Effector CD8-positive, alpha-beta T cell (primary cell): Measurements from ENCODE around the gene MAPKAPK3.
A peak's percentile ranks its signal among the peaks of the same experiment; 100 is the strongest.

Experiments
- DNase-seq: peaks from one replicate; lab custom pipeline; 2025; lab: John Stamatoyannopoulos, UW

The MAPKAPK3 gene

DNA sequence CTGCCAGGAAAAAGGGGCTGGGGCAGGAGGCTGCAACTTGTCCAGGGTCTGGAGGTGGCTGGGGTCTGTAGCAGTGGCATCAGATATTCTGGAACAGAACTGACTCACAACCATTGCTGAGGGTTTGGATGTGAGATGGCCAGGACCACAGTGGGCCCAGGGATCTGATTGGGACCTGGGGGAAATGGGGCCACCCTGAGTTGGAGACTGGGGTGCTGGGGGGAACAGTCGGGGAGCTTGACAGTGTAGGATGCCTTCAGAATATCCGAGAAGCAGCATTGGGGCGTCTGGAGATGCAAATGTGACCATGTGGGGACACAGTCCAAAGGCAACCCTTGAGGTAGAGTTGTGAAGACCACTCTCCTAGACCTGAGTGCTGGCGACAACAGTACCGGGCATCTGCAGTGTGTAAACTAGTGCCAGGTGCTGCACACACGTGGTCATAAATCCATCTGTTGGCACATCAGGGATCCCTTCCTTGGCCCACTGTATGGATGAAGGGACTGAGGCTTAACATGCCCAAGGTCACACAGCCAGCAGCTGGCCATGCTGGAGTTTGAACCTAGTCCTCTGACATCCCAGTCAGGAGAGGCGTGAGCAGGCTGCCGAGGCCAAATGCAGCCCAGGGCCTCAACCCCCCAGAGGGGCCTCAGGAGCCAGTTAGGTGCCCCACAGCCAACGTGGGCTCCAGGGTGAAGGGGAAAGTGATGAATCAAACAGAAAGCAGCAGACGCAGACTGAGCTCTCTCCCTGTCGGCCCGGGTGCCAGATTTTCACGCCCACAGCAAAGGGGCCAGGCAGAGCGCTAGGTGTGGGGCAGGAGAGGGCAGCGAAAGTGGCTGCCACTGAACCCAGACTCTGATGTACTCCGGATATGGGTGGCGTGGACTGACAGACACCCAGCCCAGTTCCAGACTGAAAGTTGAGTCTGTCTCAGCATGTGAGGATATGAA lies 28.9 kb upstream of the MAPKAPK3 start:
- no peak for DNase-seq

DNA sequence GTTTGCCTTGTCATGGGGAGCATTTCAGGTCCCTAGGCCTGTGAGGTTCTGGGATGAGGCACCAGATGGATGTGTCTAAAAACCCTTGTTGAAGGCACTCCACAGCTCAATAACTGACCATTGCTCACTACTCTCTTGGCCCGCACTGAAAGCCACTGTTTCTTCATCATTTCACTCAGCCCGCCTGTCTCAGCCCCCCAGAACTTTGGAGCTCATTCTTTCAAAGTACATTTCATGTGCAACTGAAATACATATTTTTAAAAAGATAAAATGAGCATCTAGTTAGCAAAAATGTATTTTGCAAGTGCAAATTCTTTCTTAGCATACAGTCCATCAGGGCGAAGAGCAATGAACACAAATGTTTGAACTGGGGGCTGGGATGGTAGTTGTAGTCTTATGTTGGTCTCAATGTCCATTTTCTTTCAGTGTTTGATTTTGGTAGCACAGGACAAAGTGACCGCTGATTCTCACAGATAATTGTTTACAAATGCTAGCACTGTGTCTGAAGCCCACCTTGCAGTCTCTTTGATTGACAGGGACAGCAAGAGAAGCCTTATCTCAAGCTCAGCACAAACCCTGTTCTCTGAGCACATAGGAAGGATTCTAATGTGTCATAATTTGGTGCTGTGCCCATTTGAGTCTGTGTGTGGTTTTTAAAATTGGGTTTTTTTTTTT lies 28.1 kb upstream of the MAPKAPK3 start:
- DNase-seq: no peak

- DNase-seq: no peak
Measured at GRCh38 chr3:50591196-50591741, 25.7 kb upstream of the MAPKAPK3 start.

DNA sequence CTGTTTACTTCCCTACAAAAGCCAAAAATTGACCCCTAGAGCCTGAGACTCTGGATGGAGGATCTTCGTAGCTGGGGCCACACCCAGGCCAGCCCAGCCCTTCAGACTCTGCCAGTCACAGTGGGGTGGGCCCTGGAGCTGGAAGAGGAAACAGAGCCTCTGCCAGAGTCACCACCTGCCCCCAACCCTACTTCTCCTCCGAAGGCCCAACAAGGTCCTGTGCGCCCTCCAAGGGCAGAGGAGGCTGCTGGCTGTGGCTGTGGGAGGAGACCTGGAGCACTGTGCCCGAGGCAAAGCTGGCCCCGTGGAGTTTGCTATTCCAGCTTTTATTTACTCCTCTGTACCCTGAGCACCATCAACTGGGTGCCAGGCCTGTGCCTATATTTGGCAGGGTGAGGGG lies 24.4 kb upstream of the MAPKAPK3 start:
- DNase-seq: no peak

- DNase-seq: no peak
Measured at GRCh38 chr3:50594253-50594785, 22.6 kb upstream of the MAPKAPK3 start.

DNA sequence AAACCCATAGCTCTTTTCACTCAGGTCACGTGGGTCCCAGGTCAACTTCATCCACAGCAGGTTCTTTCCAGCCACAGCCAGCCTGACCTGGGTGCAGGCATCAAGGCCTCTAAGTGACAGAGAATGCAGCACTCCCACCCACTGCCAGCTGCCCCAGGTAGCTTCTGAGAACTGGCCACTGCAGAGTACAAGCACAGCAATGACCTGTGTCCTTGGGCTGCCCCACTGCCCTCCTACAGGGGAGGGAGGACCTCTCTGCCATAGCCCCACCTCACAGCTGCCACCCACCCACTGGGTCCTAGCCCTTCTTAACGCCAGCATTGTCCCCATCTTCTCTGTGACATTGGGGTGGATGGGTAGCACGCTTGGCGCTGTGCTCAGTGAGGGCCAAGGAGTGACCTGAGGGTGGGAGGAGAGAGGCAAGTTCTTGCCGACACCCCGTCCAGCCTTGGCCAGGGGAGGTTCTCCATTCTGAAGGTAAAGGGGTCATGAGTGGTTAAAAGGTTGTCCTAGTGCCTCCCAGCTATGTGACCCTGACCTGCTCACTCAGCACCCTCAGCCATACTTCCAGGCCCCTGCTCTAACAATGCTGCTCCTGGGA lies 17.7 kb upstream of the MAPKAPK3 start:
- DNase-seq: no peak

DNA sequence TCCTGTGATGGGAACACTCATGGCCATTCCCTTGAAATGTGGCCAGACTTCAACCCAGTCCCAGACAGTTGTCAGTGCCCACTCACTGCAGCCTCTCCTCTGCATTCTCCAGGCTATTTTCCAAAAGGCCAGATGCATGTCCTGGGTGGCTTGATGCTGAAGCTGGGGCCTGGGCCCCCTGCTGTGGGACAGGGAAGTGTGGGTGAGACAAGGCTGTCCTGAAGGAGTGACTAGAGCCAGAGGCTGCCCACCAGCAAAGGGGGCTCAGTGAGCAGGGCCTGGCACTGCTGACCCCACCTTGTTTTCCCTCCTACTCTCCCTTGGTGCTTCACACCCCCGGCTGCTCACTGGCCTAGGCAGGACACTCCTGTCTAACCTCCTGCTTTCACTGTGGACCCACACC lies 17.2 kb upstream of the MAPKAPK3 start:
- DNase-seq: no peak

GRCh38 chr3:50600141-50600753 lies 16.7 kb upstream of the MAPKAPK3 start:
- DNase-seq: no peak

GRCh38 chr3:50600841-50601591 lies 15.9 kb upstream of the MAPKAPK3 start:
- DNase-seq: peak; percentile 41

DNA sequence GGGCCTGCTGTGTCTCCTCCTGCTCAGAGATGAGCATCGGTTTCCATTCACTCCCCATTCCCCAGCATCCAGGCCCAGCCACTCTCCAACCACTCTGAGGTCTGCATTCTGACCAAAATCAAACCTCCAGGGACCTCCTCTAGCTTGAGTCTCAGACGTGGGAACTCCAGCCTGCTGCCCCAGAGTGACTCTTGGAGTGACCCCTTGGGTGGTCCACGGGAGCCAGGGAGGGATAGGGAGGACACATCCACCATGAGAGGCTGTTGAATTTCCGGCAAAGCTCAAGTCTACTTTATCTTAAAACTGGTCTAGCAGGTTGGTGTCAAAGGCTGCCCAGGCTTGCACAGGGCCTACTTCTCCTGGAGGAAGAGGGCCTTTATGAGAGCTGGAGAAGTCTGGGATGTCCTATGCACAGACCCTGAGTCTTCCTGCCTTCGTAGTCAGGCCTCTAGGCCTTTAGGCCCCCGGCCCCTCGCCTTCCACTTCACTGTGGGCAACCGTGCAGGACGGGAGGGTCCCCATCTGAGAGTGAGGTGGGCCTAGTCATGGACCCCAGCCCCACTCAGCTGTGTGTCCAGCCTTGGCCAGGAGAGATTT lies 14.3 kb upstream of the MAPKAPK3 start:
- no peak for DNase-seq

DNA sequence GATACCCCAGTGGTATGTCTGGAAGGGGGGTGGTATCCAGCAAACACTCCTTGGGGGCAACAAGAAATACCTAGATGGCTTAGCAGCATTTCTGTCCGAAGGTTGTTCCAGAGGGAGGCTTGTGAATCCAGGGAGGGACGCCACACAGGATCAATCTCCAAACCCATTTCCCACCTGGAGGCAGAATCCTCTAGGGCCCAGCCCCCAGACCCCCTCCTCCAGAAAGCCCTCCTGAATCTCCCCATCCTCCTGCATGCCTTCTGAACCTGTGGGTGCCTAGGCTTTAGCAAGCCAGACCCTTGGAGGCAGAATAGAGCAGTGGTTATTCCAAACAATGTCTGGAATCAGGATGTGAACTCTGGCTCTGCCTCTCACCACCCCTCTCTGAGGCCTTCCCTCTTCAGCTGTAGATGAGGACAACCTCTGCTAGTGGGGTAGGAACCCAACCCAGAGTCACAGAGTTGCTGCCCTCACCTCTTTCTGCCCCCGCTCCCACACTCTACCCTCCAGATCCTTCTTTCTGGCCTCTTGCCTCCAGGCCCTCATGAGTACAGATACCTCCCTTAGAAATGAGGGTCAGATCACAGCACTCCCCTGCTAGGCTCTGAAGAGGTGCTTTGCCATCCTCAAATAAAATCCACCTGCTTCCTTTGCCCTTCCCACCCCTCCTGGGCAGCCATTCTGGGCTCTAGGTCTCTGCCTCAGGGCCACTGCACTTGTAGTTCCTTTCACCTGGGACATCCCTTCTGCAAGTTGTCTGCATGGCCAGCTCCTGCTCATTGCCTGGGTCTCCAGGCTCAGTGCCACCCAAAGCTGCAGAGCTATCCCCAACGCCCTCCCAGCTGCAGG lies 13.5 kb upstream of the MAPKAPK3 start:
- DNase-seq: no peak

GRCh38 chr3:50604110-50604621 lies 12.8 kb upstream of the MAPKAPK3 start:
- no peak for DNase-seq

DNA sequence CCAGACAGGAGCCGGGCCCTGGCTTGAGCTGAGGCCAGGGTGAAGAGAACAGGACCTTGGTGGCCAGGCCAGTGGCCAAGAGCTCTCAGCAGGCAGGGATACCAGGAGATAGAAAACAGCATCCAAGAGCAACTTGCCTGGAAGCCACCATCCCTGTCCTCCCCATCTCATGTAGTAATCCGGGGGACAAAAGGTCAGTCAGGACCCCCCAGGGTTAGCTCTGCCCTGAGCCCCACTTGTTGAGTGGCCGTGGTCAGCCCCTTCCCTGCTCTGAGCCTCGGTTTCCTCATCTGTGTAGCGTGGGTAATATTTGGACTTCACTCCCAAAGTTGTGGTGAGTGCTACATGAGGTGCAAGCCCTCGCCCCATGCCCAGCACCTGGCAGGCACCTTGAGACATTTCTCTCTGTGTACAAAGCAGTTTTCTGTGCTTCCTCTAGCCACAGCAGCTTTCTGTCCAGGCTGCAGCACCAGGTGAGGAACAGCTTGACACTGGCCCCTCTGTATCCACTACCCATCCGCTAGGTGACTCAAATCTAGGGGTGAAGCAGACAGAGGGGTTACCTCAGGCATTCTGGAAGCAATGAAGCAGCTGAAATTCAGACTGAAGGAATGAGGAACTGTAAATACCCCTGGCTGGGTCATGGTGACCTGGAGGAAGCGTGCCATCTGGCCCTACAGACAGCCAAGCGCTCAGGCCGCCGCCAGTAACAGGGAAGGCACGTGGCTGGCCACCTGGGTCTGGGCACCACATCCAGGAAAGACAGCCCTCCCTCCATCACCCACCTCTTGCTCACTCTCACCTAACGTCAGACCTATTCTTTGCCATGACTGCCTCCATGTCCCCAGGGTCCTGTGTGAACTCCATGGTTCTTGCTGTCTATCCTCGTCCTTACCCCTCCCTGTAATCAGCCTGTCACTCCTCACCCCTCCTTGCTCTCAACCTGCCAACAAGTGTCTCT lies 12.0 kb upstream of the MAPKAPK3 start:
- no peak for DNase-seq

DNA sequence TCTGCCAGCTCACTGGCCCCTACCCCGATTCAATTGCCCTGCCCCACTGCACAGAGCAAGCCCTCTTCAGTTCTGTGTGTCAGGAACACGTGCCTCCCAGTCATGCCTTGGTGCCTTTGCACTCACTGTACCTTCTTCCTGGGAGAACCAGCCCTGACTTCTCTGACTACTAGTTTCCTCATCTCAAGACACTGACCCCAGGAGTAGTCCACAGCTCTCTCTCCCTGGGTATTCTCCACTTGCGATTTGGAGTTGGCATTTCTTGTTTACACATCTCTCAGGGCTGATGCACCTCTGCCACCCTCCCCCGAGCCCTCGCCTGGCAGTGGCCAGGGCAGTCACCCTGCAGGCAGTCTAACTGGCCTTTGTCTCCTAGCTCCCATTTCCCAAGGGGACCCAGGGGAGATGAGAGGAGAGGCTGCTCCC lies 11.0 kb upstream of the MAPKAPK3 start:
- DNase-seq: no peak

- no peak for DNase-seq
Measured at GRCh38 chr3:50606596-50606995, 10.4 kb upstream of the MAPKAPK3 start.

DNA sequence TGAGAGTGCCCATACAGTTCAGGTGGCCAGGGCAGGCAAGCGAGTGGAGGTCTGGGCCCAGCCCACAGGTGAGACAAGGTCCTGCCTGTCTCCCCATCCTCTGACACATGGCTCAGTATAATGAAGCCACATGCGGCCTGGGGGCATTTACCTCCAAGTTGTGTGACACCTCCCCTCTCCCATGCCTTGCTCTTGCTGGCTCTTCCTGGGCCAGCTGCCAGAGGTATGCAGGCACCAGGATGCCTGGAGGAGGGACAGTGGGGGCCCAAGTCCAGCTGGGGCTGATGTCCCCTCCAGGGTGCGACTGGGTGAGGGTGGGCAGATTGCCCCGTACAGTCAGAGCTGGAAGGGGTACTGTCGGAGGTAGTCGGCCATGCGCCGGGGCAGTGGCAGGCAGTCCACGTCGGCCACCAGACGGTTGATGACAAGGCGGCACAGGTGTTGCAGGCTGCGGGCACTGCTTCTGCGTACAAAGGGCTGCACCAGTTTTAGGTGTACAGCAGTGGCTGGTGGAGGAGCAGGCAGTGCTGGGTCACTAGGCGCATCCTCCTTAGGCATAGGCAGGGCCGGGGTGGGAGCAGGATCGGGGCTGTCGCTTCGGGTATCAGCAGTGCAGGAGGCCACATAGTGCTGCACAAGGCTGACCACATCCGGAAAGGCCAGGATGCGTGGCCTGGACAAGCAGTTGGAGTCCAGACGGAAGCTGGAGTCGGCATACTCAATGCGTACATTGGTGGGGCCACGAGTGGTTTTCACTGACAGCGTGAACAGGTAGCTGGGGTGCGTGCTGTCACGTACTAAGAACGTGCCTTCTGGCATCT lies 9.5 kb upstream of the MAPKAPK3 start:
- no peak for DNase-seq

GRCh38 chr3:50608278-50608677 lies 8.7 kb upstream of the MAPKAPK3 start:
- no peak for DNase-seq
